ENCODE results near the gene PSD2.

PSD2 gene

DNA sequence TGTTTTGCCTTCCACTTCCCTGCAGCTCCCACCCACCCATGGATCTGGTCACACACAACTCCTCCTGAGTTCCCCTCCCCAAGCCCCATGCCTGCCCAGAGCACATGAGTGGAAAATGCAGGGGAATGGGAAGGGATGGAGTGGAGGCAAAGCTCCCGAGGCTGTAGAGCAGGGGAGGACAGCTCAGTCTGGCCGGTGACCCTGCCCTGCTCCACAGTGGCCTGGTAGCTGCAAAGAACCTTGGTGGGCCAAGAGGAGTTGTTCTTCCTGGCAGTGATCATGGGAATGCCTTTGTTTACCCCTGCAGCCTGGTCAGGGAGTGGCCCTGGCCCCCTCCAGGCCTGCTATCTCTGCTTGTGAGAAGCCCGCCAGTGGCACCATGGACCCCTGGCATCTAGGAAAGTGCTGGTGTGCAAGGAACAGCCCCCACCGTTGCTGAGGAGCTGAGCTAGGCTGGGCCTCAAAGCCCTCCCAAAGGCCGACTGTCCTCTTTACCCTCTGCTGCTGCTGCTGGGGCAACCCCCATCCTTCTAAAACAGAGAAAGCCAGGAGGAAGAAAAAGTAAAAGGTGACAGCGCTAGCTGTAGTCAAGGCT is 60.4 kb downstream of the PSD2 start:
- DNase-seq (ENCODE audit: low read depth): no peak

GRCh38 chr5:139856714-139857113 is 61.1 kb downstream of the PSD2 start:
- DNase-seq (ENCODE audit: low read depth): no peak

- DNase-seq (ENCODE audit: low read depth): no peak
These were observed 63.4 kb downstream of the PSD2 start for GRCh38 chr5:139859013-139859412.

DNA sequence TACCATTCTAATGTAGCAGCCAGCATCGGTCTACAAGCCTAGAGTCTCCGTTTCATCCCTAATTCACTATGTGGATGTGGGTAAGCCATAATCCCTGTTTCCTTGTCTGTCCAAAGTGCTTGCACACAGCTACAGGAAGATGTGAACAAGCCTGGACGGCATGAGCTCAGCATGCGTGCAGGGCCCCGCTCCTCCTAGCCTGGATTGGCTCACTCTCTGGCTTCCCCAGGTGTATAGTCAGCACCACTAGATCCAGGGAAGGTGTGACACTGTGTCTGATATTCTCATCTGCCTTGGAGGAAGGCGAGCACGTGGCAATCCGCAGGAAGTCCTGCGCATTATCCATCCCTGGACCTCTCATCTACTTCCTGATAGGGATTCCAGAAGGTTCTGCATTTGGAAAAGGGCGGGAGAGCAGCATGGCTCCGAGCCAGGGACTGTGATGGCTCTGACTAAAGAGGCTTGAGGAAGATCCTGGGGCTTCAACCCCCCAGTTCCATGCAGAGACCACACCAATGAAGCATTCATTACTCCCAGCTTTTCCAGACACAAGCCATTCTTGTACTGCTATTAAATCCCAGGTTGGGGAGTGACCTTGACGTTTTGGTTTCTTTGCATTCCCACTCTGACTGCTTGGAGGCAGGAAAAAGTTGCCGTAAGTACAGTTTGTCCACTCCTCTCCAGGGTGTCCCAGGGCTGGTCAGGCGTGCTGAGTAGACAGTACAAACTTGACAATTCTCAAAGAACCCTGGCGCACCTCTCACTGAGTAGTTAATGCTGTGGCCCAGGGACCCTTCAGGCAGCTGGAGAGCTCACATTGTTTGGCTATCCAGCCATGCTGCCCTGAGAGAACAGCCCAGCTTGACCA is 65.6 kb downstream of the PSD2 start:
- no peak for DNase-seq (ENCODE audit: low read depth)

GRCh38 chr5:139861889-139862207 is 66.2 kb downstream of the PSD2 start:
- DNase-seq (ENCODE audit: low read depth): no peak

- no peak for DNase-seq (ENCODE audit: low read depth)
These were observed 66.7 kb downstream of the PSD2 start for GRCh38 chr5:139862313-139862712.

GRCh38 chr5:139862803-139863202 is 67.2 kb downstream of the PSD2 start:
- DNase-seq (ENCODE audit: low read depth): no peak

DNA sequence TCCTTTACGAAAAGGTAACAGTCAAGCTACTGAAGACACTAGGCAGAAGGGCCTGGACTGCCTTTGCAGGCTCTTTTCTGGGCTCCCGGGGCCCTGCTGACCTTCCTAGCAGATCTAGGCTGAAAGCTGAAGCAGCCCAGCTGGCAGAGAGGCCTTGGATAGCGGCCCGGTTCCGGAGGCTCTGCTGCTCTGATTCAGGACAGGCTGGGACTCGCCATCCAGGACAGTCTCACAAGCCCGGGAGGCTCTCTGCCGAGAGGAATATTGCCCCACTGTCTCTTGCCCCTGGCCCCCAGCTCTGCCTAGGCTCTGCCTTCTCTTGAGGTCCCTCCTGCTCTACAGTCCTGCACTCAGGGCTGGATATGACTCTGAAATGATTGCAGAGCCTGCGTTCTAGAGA is 67.8 kb downstream of the PSD2 start:
- no peak for DNase-seq (ENCODE audit: low read depth)

DNA sequence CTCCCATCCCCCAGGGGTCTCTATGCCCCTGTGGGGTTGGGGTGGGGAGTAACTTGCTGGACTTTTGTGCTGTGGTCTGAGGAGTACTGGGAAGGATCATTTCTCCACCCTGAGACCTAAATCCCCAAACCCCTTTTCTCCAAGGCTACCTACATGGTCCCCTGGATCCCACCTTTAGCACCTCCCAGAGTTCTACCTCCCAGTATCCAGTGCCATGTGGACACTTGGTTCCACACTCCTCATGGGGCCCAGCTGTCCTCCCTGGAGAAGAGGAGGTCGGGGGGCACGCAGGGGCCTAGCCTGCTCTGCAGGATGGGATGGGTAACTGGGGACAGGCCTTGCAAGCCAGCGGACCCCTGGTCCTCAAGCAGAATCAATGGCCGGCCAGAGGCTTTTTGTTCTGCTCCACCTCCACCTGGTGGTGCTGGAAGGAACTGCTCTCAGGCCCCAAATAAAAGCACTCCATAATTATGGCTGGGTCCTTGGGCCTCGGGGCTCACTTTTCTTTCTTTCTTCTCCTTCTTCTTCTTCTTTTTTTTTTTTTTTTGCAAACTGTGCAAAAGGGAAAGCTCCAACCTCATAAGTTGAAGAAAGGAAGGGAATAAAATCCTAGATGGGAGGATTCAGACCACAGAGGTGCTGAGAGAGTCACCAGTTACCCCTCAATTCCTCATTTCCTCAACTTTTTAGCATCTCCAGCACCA is 68.4 kb downstream of the PSD2 start:
- peak; percentile 41 for DNase-seq (ENCODE audit: low read depth)

DNA sequence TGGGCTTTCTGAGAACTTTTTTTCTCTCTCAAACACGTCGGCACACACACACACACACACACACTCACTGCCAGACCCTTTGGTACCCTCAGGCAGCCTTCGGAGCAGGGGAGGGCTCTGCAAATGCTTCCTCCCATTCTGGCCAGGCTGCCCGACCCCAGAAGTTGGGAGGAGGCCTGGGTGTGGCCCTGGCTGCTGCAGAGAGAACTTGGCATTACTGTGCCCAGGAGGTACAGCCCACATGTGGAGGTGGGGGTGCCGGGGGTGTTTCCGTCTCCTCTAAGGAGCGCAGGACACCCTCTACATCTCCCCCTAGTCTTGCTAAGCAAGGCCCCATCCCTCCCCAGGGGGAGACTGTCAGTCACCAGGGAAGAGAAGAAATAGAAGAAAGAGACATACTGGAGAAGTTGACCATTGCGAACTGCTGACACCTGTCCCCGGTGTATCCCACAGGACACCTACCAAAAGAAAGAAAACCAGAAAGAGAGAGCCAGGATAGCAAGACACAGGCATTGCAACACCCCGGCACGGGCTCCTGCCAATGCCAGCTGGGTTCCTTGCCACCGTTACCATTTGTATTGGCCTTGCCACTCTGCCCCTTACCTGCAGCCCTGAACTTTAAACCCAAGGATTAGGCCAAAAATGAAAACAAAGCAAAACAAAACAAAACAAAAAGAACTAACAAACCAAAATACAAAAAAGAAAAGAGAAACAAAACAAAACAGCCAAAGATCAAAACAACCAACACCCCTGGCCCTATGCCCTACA is 69.3 kb downstream of the PSD2 start:
- DNase-seq (ENCODE audit: low read depth): no peak

DNA sequence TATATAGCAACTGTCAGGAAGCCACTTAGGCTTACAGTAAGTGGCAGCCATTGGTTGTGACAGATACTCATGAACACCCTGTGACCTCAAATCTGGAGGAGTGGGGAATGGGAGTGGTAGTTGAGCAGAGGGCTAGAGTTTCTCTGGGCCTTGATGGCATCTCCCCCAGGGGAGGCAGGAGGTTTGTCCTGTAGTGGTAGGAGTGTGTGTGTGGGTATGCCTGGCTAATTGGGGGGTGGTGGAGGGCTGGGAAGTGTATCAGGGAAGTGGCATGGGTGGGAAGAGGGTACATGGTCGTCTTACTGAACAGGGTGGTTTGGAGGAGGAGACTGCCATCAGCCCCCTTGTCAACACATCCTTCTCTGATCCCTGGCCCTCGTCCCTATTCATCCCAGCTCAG is 71.5 kb downstream of the PSD2 start:
- DNase-seq (ENCODE audit: low read depth): no peak

GRCh38 chr5:139867581-139867980 is 72.0 kb downstream of the PSD2 start:
- DNase-seq (ENCODE audit: low read depth): no peak

- no peak for DNase-seq (ENCODE audit: low read depth)
These were observed 73.6 kb downstream of the PSD2 start for GRCh38 chr5:139869042-139869790.

GRCh38 chr5:139870677-139871076 is 75.1 kb downstream of the PSD2 start:
- DNase-seq (ENCODE audit: low read depth): no peak

- DNase-seq (ENCODE audit: low read depth): no peak
These were observed 76.0 kb downstream of the PSD2 start for GRCh38 chr5:139871614-139872013.

DNA sequence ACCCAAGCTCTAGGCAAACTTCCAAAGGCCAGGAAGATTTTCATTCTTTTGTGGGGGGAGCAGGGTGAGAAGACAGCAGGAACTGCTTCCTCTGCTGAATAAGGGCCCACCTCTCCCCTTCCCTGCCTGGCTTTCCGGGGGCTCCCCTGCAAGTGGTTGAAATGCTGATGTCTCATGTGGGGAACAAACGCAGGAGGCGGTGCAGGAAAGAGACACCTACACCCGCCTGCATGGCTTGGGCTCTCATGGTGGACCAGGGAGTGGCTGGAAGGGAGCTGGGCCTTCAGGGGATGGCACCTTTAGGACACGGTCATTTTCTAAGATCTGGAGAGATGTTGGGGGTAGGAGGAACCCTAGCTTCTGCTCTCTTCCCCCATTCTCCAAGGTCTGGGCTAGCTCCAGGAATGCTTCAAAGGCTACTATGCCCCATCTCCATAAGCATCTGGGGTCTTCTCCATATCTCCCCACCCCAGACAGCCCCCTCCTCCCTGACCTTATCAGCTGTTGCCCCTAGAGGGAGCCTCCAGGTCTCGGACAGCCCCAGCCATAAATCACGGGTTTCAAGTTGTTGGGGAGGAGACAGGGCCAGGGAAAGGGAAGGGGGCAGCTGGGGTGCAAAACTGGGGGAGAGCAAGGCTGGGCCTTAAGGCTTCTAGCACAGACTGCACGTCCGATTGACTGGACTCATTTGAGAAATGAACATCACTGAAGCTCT is 76.6 kb downstream of the PSD2 start:
- DNase-seq (ENCODE audit: low read depth): no peak

DNA sequence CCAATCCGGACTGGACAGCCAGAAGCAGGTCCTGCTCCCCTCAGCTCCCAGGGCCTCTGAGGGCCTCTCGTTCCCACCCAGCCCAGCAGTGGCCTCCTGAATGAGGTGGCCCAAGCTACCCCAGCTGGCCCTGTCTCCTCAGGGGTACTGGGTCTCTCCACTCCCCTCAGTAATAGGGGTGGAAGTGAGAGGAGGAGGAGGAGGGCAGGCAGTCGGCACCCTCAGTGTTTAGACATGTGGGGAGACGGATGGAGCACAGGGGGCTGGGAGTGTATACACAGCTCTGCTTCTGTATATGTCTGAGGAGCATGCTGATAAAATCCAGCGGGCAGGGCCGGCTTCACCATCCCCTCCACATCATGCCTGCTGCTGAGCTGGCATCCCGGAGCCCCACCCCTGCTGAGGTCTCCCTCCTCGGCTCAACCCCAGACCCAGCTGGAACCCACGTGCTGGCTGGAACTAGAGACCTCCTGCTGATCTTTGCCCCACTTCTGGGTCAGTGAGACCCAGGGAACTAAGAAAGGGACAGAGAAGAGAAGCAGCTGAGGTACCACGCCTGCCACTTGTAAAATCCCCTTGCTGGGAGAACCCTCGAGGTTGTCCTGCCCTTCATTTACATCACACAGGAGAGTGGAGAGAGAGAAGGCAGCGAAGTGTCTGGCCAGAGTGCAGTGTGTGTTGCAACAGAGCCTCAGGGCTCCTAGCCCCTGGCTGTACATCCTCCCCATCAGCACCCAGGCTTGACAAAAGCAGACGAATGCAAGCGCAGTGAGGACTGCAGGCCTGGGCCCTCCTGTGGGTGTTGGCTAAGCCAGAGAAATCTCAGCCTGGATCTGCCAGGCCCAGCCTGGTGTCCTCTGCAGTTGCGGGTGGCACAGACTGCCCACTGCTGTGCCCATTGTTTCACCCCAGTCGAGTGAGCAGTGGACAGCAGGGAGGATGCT is 77.5 kb downstream of the PSD2 start:
- DNase-seq (ENCODE audit: low read depth): no peak

GRCh38 chr5:139875957-139876356 is 80.3 kb downstream of the PSD2 start:
- DNase-seq (ENCODE audit: low read depth): no peak

- DNase-seq (ENCODE audit: low read depth): no peak
These were observed 81.6 kb downstream of the PSD2 start for GRCh38 chr5:139877129-139877597.

DNA sequence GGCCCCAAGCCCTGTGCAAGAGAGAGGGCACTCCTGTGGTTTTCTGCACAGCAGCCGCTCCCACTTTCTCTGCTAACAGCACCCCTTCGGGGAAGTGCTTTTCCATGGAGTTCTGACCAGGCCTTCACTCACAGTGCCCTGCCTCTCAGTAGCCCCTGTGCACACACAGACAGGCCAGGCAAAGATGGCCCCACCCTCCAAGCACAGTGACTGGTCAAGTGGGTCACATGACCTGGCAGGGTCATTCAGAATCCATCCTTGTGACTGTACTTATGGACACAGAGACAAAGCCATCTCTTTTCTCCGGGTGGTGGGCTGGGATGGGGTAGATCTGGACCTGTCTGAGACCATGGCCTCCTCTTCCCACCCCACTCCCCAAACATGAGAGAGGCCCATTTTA is 82.5 kb downstream of the PSD2 start:
- DNase-seq (ENCODE audit: low read depth): no peak

Data from activated T-cell treated with anti-CD3 and anti-CD28 coated beads for 48 hours (primary cell).